HG03432 (cell line): ENCODE measurements around the gene RSRP1.
"Not testable (repeated sequence)": the region's sequence is repeated elsewhere in the genome, so short reads cannot be mapped to it uniquely, and the experiment has no call there.

Experiments
- ATAC-seq: cut with Tn5 transposase; IDR thresholded peaks from one replicate; pipeline ENCODE4 v1.9.1; 2021; ENCODE audit warnings: mild to moderate bottlenecking, moderate library complexity; ENCODE audit not compliant: unreplicated experiment

RSRP1 gene

DNA sequence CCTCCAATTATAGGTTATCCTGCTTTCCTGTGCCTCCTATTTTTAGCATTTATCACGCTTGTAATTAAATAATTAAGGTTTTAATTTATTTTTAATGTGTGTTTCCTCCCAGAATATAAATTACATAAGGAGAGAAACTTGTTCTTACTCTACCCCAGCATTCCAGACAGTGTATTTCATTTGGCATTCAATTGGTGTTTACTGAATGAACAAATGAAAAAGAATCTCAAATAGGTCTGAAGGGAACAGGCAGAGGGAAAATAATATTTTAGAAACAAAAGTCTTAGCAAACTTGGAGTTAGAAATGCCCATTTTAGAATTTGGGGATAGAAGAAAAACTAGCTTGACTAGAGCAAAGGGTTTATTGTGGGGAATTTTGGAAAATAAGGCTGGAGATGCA, 9.9 kb upstream of the RSRP1 start:
- ATAC-seq = no peak

DNA sequence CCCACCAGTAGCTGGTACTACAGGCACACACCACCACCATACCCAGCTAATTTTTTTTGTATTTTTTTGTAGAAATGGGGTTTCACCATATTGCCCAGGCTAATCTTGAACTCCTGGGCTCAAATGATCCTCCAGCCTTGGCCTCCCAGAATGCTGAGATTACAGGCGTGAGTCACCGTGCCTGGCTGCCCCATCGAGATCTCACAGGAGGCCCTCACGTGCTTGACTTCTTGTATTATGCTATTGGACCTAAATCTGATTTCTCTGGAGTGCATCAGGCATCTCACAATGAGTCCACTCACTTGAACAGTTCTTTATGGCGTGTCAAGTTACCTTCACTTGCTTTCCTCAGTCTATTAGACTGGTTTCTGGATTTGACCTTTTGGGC, 9.3 kb upstream of the RSRP1 start:
- no peak for ATAC-seq

DNA sequence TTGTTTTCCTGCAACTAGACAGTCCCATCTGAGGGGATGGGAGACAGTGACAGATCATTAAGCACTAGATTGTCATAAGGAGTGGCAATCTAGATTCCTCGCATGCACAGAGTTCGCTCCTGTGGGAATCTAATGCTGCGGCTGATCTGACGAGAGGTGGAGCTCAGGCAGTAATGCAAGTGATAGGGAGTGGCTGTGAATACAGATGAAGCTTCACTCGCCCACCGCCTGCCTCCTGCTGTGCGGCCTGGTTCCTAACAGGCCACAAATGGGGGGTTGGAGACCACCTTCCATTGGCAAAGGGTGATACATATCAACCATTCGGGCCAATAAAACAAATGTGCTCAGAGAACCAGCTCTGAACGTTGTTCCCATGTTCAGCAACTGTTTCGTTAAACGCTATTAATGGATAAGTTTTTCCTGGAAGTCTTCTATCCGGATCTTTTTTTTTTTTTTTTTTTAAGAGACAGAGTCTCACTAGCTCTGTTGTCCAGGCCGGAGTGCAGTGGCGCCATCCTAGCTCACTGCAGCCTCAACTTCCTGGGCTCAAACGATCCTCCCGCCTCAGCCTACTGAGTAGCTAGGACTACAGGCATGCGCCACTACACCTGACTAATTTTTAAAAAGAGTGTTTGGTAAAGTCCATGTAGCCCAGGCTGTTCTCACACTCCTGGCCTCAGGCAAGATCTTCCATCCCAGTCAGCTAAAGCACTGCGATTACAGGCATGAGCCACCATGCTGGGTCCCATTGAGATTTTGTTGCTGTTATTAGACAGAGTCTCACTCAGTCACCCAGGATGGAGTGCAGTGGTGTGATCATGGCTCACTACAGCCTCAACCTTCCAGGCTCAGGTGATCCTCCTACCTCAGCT, 8.7 kb upstream of the RSRP1 start:
- no peak for ATAC-seq

DNA sequence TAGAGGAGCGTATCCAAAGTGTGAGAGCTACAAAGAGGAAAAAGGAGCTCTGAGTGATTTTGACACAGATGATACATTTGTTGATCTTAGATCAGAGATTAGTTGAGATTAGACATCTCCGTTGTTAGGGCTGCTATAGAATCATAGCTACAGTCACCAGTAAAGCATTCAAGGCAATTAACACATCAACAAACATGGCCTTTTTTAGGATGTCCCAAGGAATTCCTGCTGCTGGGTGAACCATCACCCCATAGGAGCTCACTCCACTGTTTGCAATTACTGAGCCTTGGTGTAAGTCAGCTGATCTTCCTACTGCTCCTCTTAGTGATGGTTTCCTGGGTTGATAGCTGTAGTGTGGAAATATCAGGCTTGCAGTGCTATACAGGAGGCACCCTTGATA, 6.7 kb upstream of the RSRP1 start:
- ATAC-seq = no peak

DNA sequence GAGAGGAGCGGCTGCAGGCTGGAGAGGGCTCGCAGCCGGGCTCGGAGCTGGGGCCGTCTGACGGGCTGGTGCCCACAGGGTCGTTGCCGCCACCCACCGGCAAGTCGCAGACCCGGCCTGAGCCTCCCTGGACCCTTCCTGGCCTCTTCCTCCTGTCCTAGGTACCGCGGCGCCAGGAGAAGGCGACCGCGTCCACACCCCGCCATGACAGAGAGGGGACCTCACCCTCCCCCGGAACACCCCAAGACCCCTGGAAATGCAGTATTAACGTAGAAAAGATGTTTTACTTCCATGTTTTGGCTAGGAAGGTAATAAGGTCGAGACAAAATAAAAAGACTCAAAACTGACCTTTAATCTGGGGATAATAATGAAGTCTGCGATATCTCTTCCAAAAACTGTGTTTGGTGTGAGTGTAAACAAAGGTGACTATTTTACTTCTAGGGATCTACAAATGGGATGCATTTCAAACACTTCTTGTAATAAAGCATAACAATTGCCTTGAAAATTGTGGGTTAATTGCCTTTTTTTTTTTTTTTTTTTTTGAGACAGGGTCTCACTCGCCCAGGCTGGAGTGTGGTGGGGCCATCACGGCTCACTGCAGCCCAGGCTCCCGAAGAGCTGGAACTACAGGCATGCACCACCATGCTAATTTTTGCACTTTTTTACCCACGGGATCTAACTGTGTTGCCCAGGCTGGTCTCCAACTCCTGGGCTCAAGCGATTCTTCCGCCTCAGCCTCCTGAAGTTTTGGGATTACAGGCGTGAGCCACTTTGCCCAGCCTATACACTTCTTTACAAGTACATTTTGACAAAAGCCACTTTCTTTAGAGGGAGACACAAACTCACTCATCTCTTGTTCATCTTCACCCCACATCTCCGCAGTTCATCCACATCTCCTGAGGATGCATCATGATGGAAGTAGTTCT, 838 bp upstream of the RSRP1 start:
- peak; percentile 50 for ATAC-seq

DNA sequence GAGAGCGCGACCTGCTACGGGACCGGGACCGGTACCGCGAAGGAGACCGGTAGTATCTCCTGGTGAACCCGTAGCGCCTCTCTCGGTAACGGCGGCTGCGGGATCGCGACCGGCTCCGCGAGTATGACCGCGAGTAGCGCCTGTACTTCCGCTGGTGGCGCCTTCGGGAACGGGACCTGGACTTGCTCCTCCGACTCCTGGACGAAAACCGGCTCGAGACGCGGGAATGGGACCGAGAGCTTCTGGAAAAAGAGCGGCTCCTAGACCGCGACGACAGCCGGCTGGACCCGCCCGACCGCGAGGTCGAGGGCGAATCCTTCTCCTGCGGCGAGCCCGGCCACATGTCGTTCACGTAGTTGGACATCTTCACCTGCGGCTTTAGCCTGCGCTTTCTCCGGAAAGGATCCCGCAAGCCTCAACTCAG, 642 bp downstream of the RSRP1 start:
- peak; percentile 2 for ATAC-seq

DNA sequence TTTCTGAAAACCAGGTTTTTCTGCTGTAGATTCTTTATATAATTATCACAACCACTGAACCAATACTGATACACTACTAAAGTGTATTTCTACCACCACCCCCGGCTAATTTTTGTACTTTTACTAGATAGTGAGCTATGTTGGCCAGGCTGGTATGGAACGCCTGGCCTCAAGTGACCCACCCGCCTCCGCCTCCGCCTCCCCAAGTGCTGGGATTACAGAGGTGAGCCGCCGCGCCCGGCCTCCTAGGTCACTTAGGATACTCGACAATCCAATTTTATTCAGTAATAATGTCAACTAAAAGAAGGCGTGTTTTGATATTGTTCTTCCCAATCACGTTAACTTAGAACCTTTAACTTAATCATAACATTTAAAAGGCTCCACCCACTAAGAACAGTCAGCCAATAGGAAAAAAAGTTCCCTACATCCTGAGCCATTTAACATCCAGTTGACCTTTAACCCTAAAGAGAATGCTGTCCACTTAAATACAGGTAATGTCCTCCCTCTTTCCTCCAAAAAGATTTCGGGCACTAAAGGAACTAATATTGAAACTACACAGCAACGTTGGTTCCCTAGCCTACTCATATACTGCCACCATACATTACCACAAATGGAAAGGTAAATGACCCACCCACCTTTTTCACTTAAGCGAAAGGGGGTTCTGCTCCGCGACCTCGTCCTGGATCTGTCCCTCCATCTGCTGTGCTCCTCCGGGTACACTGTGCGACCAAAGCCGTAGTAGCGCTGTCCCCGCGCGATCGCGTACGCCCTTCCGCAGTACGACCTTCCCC, 1.2 kb downstream of the RSRP1 start:
- no peak for ATAC-seq

DNA sequence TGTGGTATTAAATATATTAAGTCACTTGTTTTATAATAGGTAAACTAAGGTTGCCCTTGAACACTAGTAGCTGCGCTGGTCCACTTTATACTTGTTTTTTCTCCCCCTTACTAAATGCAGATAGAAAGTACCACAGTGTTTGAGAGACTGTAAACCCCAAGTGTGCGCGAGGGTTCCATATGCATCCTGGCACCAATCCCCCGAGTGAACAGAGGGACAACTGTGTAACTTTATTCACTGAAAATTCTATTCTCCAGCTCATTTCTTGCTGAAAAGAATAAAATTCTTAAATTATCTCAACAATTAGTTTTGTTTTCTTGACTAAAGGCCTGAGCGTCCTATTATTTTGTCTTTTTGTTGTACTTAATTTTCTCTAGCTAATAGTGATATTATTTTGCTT, 1.9 kb downstream of the RSRP1 start:
- ATAC-seq = no peak

DNA sequence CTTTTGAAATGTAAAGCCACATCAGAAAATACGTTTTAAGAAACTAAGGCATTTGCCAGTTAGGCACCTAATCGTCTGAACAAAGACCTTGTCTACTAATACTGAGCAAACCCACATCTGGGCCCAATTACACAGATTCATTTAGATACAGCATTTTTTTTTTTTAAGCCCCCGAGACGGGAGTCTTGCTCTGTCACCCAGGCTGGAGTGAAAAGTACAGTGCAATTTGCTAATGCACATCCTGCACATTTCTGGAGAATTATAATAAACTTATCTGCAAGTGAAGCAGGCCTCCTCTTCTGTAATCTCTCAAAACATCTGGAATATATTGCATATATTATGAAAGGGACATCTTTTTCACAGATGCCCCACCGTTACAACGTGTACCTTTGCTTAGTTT, 3.3 kb downstream of the RSRP1 start:
- no peak for ATAC-seq

DNA sequence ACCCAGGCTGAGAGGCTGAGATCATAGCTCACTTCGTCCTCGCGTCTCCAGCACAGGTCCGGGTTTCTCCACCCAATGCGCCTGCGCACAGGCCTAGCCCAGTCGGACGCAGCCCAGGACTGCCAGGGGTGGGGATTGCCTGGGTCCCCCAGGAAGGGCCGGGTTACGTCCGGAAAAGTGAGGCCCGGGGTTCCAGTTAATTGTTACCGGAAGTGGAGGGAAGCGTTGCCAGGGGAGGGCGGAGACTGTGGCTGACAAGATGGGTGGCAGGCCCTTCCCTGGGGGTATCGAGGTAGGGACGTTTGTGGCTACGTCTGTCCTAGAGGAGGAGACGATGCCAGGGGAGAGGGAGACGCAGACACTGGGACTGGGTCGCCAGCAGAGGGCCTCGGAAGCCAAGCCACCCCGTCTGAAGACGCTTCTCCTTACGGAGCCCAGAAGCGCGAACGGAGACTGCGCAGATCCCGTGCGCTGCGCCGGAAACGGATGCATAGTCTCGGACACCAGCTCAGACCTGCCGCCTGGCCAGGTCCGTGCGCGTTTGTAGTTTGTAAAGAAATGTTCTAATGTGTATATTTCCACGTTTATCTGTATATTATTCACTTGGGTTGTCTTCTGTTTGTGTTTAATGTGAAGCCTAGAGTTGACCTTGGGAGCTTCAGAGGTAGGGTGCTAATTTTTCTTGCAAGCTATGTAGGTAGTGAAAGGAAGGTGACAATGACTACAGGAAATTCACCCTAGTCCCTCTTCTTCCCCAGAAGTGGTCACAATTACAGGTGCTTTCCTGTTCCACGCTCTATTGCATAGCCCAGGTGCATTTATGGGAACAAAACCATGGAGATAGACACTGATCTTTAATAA, 7.3 kb downstream of the RSRP1 start:
- ATAC-seq = peak; percentile 70

DNA sequence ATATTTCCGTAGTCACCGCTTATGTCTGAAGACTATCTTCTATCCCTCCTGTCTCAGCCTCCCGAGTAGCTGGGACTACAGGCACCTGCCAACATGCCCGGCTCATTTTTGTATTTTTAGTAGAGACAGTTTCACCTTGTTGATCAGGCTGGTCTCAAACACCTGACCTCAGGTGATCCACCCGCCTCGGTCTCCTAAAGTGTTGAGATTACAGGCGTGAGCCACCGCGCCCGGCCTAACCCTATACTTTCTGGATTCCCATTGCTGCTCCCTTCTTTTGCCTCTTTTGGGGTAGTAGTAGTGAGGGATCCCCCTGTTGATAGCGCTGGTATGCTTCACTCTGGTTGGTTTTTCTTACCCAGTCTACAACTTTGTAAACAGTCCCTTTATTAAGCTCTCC, 9.2 kb downstream of the RSRP1 start:
- no peak for ATAC-seq

DNA sequence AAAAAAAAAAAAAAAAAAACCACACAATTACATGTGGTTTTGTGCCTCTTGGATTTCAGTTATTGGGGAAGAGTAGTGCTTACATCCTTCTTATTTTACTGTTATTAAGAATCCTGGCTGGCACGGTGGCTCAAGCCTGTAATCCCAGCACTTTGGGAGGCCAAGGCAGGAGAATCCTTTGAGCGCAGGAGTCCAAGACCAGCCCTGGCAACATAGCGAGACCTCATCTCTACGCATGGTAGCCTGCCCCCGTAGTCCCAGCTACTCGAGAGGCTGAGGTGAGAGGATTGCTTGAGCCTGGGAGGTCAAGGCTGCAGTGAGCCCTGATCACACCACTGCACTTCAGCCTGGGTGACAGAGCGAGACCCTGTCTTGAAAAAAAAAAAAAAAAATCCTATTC, 11.0 kb downstream of the RSRP1 start:
- not testable (repeated sequence) for ATAC-seq

DNA sequence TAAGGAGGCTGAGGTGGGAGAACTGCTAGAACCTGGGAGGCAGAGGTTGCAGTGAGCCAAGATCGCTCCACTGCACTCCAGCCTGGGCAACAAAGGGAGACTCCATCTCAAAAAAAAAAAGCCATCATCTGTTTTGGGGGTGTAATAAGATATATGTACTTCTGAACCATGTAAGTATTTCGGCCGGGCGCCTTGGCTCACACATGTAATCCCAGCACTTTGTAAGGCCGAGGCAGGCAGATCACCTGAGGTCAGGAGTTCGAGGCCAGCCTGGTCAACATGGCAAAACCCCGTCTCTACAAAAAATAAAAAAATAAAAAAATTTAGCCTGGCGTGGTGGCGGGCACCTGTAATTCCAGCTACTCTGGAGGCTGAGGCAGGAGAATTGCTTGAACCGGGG, 11.8 kb downstream of the RSRP1 start:
- ATAC-seq = not testable (repeated sequence)

DNA sequence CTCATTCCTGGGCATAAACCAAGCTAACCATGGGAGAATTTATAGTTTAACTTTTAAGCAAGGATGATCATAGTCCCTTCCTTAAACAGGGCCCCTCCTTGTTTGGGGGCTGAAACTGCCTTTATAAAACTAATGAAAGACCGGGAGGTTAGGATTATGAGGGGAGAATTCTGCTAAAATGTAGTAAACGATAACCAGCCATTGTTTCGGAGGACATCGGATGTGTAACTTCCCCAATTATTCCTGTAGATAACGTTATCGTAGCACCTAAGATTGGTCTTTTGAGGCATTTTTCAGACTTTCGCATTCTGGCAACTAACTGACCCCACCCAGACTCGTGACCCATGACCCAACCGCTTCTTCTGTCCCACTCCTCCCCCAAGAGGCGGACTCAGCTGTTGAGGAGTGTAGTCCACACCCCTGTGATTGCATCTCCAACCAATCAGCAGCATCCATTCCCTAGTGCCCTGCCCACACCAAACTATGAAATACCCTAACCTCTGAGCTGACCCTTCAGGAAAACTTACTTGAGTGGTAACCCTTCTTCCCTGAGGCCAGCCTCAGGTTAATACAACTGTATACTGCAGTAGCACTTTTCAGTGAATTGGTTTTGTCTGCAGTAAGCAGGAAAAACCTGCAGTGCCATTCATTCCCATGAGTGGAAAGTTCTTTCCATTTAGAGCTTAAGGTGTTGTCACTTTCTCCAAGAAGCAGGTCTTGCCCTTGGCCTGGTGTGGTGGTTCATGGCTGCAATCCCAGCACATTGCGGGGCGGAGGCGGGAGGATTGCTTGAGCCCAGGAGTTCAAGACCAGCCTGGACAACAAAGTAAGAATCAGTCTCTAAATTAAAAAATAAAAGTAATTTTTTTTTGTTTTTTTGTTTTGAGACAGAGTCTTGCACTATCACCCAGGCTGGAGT, 14.1 kb downstream of the RSRP1 start:
- ATAC-seq = peak; percentile 64

DNA sequence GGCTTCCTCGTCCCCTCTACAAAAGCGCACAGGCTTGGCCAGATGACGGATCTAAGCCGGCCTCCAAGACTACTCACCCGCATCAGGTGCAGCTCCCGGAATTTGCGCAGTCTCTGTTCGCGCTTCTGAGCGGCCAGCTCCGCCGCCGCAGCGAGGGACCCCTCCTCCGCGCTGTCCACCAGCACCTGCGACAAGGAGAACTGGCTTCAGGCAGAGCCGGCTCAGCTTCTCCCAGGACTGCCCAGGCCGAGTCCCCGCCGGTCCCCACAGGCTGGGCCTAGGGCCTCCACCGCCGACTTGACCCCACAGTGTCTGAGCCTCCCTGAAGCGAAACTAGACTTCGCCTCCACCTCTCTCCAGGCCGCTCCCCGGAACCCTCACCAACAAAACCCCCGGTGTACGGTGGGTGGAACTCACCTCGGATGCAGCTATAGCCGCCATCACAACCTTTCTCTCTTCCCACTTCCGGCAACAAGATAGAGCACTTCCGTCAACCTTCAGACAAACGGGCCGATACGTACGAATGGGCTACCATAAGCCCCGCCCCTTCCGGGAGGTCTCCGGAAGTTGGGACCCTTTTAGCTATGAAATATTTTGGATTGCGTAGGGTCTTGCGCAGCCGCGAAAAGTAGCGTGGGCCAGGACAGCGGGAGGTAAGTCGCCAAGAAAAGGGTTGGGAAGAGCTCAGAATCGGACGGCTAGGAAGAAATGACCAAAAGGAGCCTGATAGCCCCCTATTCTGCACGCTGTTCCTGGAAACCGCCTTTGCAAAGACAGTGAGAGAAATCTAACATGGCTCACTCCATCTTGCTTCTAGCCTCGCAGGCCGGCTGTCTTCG, 15.0 kb downstream of the RSRP1 start, which contains the start of gene SYF2:
Gene SYF2 (minus strand): TSS at position 476 of the 839 bp plus-strand sequence. CDS start 35 bp downstream, at position 441.
- ATAC-seq = peak; percentile 79

DNA sequence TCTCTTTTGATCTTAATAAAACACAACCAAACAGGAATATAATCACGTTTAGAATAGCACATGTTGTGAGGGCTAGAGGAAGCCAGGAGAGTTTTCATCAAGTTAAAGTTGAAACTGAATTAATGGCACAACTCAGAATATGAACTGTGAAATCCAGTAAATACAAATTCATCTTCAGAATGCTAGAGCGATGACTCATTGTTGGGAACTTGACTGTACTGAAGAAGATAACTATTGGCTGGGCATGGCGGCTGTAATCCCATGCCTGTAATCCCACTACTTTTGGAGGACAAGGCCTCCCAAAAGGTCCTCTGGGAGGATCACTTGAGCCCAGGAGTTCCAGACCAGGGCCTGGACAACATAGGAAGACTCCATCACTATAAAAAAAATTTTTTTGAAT, 23.8 kb downstream of the RSRP1 start:
- no peak for ATAC-seq

DNA sequence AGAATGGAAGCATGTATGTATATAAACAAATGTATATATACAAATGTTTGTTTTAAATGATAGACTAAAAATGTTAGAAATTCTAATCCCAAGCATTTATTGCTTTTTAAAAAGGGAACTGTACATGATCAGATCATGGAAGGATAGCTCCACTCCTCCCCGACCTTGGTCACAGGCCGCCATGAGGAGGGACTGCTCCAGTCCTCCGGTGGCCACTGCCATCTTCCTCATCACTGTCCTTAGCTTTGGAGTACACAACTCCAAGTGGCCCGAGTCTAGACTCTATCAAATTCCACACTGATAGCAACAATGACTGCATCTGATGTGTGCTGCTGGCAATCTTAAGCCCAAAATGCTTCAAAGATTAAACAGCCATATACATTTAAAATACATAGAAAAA, 24.6 kb downstream of the RSRP1 start:
- no peak for ATAC-seq

DNA sequence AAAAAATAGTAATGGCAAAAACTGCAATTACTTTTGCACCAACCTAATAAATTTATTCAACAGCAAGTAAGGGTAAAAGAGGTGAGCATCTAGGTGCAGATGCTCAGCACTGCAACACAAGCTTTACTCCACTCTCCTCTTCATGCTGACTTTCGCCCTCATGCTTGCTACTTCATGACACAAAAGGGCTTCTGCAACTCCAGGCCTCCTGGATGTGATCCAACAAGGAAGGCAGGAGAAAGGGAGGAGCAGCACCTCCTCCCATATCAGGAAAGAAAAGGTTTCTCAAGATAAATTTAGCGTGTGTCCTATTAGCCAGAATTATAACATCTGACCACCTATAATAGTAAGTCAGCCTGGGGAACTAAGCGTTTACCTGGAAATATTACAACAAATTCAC, 26.6 kb downstream of the RSRP1 start:
- no peak for ATAC-seq
